GM19438 (cell line): Measurements from ENCODE around the gene E4F1.

Source experiments
- ATAC-seq: cut with Tn5 transposase; IDR thresholded peaks from one replicate; pipeline ENCODE4 v1.9.1; 2021; ENCODE audit warnings: low read depth; ENCODE audit not compliant: unreplicated experiment

Gene E4F1

GRCh38 chr16:2205104-2205966 lies 18.1 kb upstream of the E4F1 start, which contains the start of gene MLST8:
Gene MLST8, plus strand, starts transcription at chr16:2205454. Its CDS starts 632 bp downstream, at chr16:2206086.
- ATAC-seq, result peak; percentile 66

- peak; percentile 11 for ATAC-seq
Observed at GRCh38 chr16:2205967-2206313, 17.5 kb upstream of the E4F1 start.

DNA sequence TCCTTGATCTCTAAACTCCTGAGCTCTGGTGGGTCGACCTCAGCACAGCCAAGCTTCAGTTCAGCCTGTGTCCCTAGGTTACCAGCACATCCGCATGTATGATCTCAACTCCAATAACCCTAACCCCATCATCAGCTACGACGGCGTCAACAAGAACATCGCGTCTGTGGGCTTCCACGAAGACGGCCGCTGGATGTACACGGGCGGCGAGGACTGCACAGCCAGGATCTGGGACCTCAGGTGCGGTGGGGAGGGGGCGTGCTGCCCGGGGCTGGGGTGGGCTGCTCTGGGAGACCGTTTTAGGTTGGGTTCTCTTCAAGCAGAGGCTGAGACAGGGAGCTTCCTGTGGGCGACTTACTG lies 17.0 kb upstream of the E4F1 start:
- no peak for ATAC-seq

GRCh38 chr16:2206780-2207433 lies 16.5 kb upstream of the E4F1 start:
- no peak for ATAC-seq

DNA sequence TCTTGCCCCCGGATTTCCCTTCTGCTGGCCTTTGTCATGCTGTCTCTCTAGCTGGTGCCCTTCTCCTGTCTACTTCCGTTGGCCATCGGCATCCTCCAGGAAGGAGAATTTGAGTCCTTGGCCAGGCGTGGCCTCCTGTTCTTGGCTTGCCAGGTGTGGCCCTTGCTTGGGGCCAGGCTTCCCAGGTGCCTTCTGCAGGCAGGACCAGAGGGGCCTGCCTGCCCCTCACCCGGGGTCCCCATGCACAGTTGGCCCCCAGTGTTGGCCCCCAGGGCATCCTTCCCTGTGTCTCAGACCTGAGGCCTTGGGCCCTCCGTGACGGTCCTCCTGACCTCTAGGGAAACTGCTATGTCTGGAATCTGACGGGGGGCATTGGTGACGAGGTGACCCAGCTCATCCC lies 15.5 kb upstream of the E4F1 start:
- ATAC-seq, result no peak

- no peak for ATAC-seq
Observed at GRCh38 chr16:2208308-2208707, 15.1 kb upstream of the E4F1 start.

DNA sequence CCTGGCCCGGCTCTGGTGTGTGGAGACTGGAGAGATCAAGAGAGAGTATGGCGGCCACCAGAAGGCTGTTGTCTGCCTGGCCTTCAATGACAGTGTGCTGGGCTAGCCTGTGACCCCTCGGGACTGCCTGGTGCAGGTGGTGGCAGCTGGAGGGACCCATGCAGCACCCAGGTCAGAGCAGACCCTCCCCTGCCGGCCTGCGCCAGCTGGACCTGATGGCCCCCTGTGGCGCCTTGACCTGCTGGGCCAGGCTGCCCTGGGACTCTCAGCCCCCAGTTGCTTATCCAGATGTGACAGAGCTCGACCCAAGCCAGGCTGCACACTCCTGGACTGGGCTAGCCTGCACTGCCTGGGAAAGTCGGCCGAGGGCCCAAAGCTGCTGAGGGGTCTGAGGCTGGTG lies 14.6 kb upstream of the E4F1 start:
- ATAC-seq, result no peak

- ATAC-seq, result no peak
Observed at GRCh38 chr16:2209258-2210008, 14.0 kb upstream of the E4F1 start.

- no peak for ATAC-seq
Observed at GRCh38 chr16:2210009-2210332, 13.4 kb upstream of the E4F1 start.

DNA sequence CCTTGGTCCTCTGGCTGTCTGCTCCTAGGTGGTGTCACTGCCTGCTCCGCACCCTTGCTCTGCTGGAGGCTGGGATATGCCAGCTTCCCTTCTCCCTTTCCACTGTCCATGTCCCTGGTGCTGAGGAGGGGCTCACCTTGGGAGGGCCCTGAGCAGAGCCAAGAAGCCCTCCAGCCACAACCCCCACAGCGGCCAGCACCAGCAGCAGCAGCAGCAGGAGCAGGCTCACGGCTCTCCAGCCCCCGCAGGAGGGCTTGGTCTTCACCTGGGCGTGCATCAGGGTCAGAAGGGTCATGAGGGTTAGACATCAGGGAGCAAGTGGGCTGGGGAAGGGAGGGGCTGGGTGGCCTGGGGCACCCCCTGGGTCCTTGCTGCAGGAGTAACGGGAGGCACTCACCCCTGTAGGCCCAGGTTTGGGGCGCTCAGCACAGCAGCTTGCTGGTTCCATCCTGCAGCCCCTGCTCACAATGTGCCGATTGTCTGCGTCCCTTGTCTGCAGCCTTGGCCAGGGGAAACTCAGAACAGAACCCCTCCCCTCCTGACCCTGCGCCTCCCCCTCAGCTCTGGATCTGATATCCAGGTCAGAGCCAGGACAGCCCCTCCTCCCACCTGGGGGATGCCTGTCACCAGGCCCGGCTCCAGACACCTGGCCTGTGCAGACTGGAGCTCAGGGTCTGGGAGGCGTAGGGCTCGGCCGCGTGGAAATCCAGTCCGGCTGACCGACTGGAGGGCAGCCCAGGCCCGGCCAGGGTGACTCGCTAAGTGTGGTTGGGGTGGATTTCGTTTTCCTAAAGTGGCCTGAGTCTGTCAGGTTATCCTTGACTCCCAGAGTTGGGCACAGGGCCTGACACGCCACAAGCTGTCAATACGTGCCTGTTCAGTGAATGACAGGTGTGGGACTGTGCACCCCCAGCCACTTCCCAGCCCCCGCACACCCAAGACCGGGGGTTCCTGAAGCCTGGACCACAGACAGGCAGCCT lies 12.7 kb upstream of the E4F1 start, which contains the start of gene BRICD5:
Gene BRICD5, minus strand, starts transcription at position 478 of the 980 bp plus-strand sequence. Its CDS starts 30 bp downstream, at position 448.
- no peak for ATAC-seq

- ATAC-seq, result no peak
Observed at GRCh38 chr16:2211923-2212347, 11.5 kb upstream of the E4F1 start.

DNA sequence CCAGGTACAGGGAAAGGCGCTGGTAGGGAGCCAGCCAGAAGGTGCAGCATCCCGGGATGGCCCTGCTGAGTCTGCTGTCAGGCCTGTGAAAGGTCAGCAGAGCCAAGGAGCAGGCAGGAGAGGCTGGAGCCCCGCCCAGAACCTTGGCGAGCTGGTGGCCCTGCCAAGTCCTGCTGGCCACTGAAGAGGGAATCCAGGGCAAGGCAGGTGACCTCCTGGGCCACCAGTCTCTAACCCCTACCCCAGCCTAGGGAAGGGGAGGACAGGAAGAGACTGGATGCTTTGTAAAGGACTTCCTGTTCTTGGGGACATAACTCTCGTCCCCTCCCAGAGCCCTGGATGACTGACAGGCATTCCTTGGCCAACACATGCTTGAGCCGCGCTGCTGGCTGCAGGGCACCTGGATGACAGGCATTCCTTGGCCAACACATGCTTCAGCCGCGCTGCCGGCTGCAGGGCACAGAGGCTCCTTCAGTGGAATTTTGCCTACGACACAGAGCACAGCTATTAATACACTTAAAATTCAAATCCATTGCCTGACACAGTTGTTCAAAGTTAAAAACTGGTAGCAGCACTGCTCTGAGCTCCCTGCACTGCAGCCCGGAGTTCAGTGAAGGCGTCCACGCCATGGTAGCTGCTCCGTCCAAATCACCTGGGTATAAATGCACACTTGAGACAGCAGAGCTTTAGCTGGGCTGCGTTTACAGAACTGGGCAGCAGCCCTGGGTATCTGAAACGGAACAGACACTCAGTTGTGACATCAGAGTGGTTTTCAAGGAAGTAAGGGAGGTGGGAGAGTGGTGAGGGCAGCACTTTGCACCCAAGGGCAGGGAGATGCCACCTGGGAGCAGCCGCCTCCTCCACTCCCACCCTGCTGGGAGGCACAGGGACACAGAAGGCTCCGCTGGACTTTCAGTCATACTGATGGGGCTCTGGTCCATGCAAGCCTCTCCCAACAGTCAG lies 10.7 kb upstream of the E4F1 start:
- no peak for ATAC-seq

GRCh38 chr16:2213817-2214718 lies 9.3 kb upstream of the E4F1 start:
- no peak for ATAC-seq

GRCh38 chr16:2214719-2214968 lies 8.7 kb upstream of the E4F1 start, which contains the start of gene PGP:
Gene PGP, minus strand, starts transcription at chr16:2214840. Its CDS starts 63 bp downstream, at chr16:2214777.
- peak; percentile 82 for ATAC-seq

GRCh38 chr16:2216330-2216729 lies 7.1 kb upstream of the E4F1 start:
- no peak for ATAC-seq

DNA sequence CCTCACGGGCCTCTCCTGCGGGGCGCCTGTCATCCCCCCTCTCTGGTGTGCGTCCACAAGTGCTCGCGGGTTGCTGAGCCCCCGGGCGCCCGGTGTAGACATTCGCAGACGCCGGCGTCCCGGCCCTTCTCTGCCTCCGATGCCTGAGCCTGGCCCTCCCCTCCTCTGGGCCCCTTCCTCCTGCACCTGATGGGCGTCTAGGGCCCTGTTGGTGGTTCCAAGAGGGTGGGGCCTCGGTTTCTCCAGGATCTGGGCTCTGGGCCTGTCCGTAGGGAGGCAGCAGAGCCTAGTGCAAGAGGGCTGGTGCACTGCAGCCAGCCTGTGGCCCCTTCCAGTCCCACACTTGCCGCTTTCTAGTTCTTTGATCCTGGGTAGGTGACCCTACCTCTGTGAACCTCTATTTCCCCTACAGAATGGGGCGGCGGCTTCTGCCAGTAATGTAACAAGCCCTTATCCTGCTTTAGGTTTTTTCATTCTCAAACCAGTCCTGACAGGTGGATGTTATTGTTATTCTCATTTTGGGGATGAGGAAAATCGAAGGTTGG lies 623 bp downstream of the E4F1 start:
- peak; percentile 8 for ATAC-seq

DNA sequence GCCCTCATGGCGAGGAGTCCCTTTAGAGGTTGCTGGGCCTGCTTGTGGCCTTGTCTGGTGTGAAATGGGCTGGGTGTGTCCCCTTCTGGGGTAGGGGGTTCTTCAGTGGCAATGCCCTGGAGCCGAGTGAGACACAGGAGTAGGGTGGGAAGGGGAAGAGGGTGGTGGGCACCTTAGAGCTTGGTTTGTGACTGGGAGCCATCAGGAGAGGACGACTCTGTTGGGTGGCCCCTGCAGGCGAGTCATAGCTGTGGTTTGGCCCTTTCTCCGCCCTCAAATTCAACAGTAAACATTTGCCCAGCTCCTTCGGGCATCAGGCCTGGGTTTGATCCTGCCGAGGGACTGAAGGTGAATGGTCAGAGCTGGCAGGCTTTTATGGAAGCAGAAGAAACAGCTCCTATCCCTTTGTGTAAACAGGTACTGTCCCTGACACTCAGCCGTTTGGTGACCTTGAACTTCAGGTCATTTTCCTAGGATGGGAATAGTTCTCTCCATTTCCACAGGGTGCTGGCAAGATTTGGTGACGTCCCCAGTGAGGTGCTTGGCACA lies 2.9 kb downstream of the E4F1 start:
- no peak for ATAC-seq

DNA sequence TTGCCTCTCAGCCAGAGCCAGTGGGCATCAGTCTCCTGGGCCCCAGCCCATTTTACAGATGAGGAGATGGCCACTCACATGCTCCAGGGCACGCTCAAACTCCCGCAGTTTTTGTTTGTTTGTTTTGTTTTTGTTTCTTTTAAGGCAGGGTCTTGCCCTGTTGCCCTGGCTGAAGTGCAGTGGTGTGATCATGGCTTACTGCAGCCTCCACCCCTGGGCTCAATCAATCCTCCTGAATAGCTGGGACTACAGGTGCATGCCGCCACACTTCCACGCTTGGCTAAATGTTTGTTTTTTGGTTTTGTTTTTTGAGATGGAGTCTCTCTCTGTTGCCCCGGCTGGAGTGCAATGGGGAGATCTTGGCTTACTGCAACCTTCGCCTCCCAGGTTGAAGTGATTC lies 3.5 kb downstream of the E4F1 start:
- ATAC-seq, result no peak
